ENCODE data around the gene TLE1.

GRCh38 chr9:81598123-81598497, 91.2 kb downstream of the TLE1 start:
- TF ChIP-seq POLR2A (IDR thresholded peaks at IDR 0.05; ENCODE audit: extremely low read depth, insufficient read length): no peak
- TF ChIP-seq CTCF (IDR thresholded peaks at IDR 0.05; ENCODE audit: low read depth, low read length): no peak
- TF ChIP-seq MAX (IDR thresholded peaks at IDR 0.05; ENCODE audit: low read depth, low read length): no peak
- no peak for TF ChIP-seq MYC (IDR thresholded peaks at IDR 0.05; ENCODE audit: low read depth, low read length)

Measured in NB4 (cell line).